ENCODE measurements around the gene OR51T1.

The OR51T1 gene

GRCh38 chr11:4919250-4919649, 37.5 kb downstream of the OR51T1 start, which contains the start of gene OR51G2:
TSS of gene OR51G2 (minus strand) at chr11:4919350. CDS start at chr11:4915663, 3,687 bp downstream.
- TF ChIP-seq EZH2phosphoT487 (IDR thresholded peaks at IDR 0.05; ENCODE audit: borderline replicate concordance, low read length) (no peak), CTCF (IDR thresholded peaks at IDR 0.05; ENCODE audit: low read depth, low read length, poor library complexity, severe bottlenecking) (no peak)
- Histone ChIP-seq H3F3A (ENCODE audit: control insufficient read depth, insufficient read depth) (no peaks in the 10 kb centered on the region), H3K36me3 (ENCODE audit: control insufficient read depth, low read length) (no peaks in the 10 kb centered on the region), H3K9me2 (replicated peaks; ENCODE audit: control insufficient read depth, low read length) (no peaks in the 10 kb centered on the region), H4K20me1 (ENCODE audit: control insufficient read depth, insufficient read depth, low read depth, low read length) (no peaks in the 10 kb centered on the region), H3K79me2 (ENCODE audit: control insufficient read depth, low read length) (no peaks in the 10 kb centered on the region), H3K27me3 (ENCODE audit: control insufficient read depth, low read length) (no peaks in the 10 kb centered on the region), H3K4me1 (ENCODE audit: control insufficient read depth, low read length) (no peaks in the 10 kb centered on the region), H3K4me2 (ENCODE audit: low read length) (no peak within 1 kb of the TSS), H3K27ac (ENCODE audit: low read depth, low read length) (no peak within 1 kb of the TSS), H3K9me3 (ENCODE audit: control insufficient read depth, insufficient read depth, low read length) (no peaks in the 10 kb centered on the region), H3K4me3 (ENCODE audit: low read length) (no peak within 1 kb of the TSS)

- no peaks in the 10 kb centered on the region for H4K20me1 ChIP-seq (ENCODE audit: control insufficient read depth, insufficient read depth, low read depth, low read length)
- H3K4me3 ChIP-seq (ENCODE audit: low read length), result no peak overlapping the region
- H3K27me3 ChIP-seq (ENCODE audit: control insufficient read depth, low read length), result no peaks in the 10 kb centered on the region
- no peaks in the 10 kb centered on the region for H3K9me2 ChIP-seq (replicated peaks; ENCODE audit: control insufficient read depth, low read length)
- no peaks in the 10 kb centered on the region for H3K79me2 ChIP-seq (ENCODE audit: control insufficient read depth, low read length)
- TF ChIP-seq EZH2phosphoT487 (IDR thresholded peaks at IDR 0.05; ENCODE audit: borderline replicate concordance, low read length) (no peak), CTCF (IDR thresholded peaks at IDR 0.05; ENCODE audit: low read depth, low read length, poor library complexity, severe bottlenecking) (no peak)
- no peak overlapping the region for H3K27ac ChIP-seq (ENCODE audit: low read depth, low read length)
- H3K4me2 ChIP-seq (ENCODE audit: low read length), result no peak overlapping the region
- no peaks in the 10 kb centered on the region for H3K9me3 ChIP-seq (ENCODE audit: control insufficient read depth, insufficient read depth, low read length)
- H3K36me3 ChIP-seq (ENCODE audit: control insufficient read depth, low read length), result no peaks in the 10 kb centered on the region
- no peaks in the 10 kb centered on the region for H3F3A ChIP-seq (ENCODE audit: control insufficient read depth, insufficient read depth)
- H3K4me1 ChIP-seq (ENCODE audit: control insufficient read depth, low read length), result no peaks in the 10 kb centered on the region
These were observed 40.1 kb downstream of the OR51T1 start for GRCh38 chr11:4921796-4922195.

GRCh38 chr11:4922304-4922703, 40.6 kb downstream of the OR51T1 start:
- H4K20me1 ChIP-seq (ENCODE audit: control insufficient read depth, insufficient read depth, low read depth, low read length), result no peaks in the 10 kb centered on the region
- H3K4me3 ChIP-seq (ENCODE audit: low read length), result no peak overlapping the region
- no peaks in the 10 kb centered on the region for H3K79me2 ChIP-seq (ENCODE audit: control insufficient read depth, low read length)
- no peak overlapping the region for H3K4me2 ChIP-seq (ENCODE audit: low read length)
- no peaks in the 10 kb centered on the region for H3K9me3 ChIP-seq (ENCODE audit: control insufficient read depth, insufficient read depth, low read length)
- no peaks in the 10 kb centered on the region for H3K9me2 ChIP-seq (replicated peaks; ENCODE audit: control insufficient read depth, low read length)
- H3F3A ChIP-seq (ENCODE audit: control insufficient read depth, insufficient read depth), result no peaks in the 10 kb centered on the region
- no peak overlapping the region for H3K27ac ChIP-seq (ENCODE audit: low read depth, low read length)
- TF ChIP-seq CTCF (IDR thresholded peaks at IDR 0.05; ENCODE audit: low read depth, low read length, poor library complexity, severe bottlenecking), result no peak
- TF ChIP-seq EZH2phosphoT487 (IDR thresholded peaks at IDR 0.05; ENCODE audit: borderline replicate concordance, low read length), result no peak
- no peaks in the 10 kb centered on the region for H3K27me3 ChIP-seq (ENCODE audit: control insufficient read depth, low read length)
- no peaks in the 10 kb centered on the region for H3K36me3 ChIP-seq (ENCODE audit: control insufficient read depth, low read length)
- no peaks in the 10 kb centered on the region for H3K4me1 ChIP-seq (ENCODE audit: control insufficient read depth, low read length)
